Choroid plexus epithelial cell (primary cell): ENCODE results near the gene ASRGL1.
"Not testable (repeated sequence)": the region's sequence is repeated elsewhere in the genome, so short reads cannot be mapped to it uniquely, and the experiment has no call there.

Experiments
- DNase-seq: peaks from one replicate; pipeline ENCODE4 v3.0.0-alpha.2; 2010; ENCODE audit warnings: low read depth
- H3K4me3 ChIP-seq: 2 replicates; pipeline ENCODE4 v1.5.1; 2011; ENCODE audit warnings: low read depth, mild to moderate bottlenecking, control low read depth, low read length, moderate library complexity
- CTCF ChIP-seq: conservative IDR thresholded peaks from 2 replicates; pipeline ENCODE4 v1.5.1; 2011; ENCODE audit warnings: low read depth, mild to moderate bottlenecking, control low read depth, inconsistent platforms, low read length, moderate library complexity

Gene ASRGL1

GRCh38 chr11:62374801-62375200 is 37.6 kb downstream of the ASRGL1 start:
- DNase-seq, result no peak
- TF ChIP-seq CTCF, result no peak
- no peak overlapping the region for H3K4me3 ChIP-seq

- peak; percentile 72 for DNase-seq
- H3K4me3 ChIP-seq, result not testable (repeated sequence)
- peak; percentile 39 for TF ChIP-seq CTCF
Observed at GRCh38 chr11:62378459-62379063, 41.3 kb downstream of the ASRGL1 start.

- H3K4me3 ChIP-seq, DNase-seq: not testable (repeated sequence)
Observed at GRCh38 chr11:62379586-62379985, 42.3 kb downstream of the ASRGL1 start.

- peak; percentile 74 for TF ChIP-seq CTCF
- peak; percentile 77 for DNase-seq
- not testable (repeated sequence) for H3K4me3 ChIP-seq
Observed at GRCh38 chr11:62380821-62381245, 43.6 kb downstream of the ASRGL1 start.

GRCh38 chr11:62383822-62384221 is 46.6 kb downstream of the ASRGL1 start:
- no peak overlapping the region for H3K4me3 ChIP-seq
- TF ChIP-seq CTCF, result no peak
- DNase-seq, result no peak

- not testable (repeated sequence) for H3K4me3 ChIP-seq, DNase-seq
Observed at GRCh38 chr11:62386083-62386482, 48.8 kb downstream of the ASRGL1 start.

GRCh38 chr11:62387381-62387780 is 50.1 kb downstream of the ASRGL1 start:
- no peak overlapping the region for H3K4me3 ChIP-seq
- no peak for DNase-seq
- TF ChIP-seq CTCF, result no peak

- no peak for TF ChIP-seq CTCF
- no peak overlapping the region for H3K4me3 ChIP-seq
- DNase-seq, result no peak
Observed at GRCh38 chr11:62388999-62389398, 51.8 kb downstream of the ASRGL1 start.
